RWPE1 (cell line): Measurements from ENCODE around the gene PSMA3.

Source experiments
- CTCF ChIA-PET: fragments of 350-600 bp; sonication (Branson Sonifier 250); formaldehyde crosslinking; extraction: SDS; loops from one replicate; lab custom pipeline; 2021; lab: Yijun Ruan, JAX
- POLR2A ChIA-PET: fragments of 400-600 bp; formaldehyde crosslinking; extraction: SDS; loops from one replicate; lab custom pipeline; 2020; ENCODE audit warnings: antibody characterized with exemption; ENCODE audit not compliant: low non-redundant PET; lab: Yijun Ruan, JAX
- DNase-seq: peaks from one replicate; pipeline ENCODE4 v3.0.0; 2012; ENCODE audit warnings: low spot score
- H3K27ac ChIP-seq: fragments of 450-650 bp; 2 replicates; pipeline ENCODE4 v1.5.1; 2017
- CTCF ChIP-seq: fragments of 450-650 bp; conservative IDR thresholded peaks from 2 replicates; pipeline ENCODE4 v1.5.1; 2017; ENCODE audit warnings: low read depth, mild to moderate bottlenecking

The PSMA3 gene

GRCh38 chr14:58287607-58288042, 43.0 kb downstream of the PSMA3 start:
- ChIA-PET POLR2A (no interaction called here), CTCF (no interaction called here)
- no peak for TF ChIP-seq CTCF
- H3K27ac ChIP-seq = no peak overlapping the region
- no peak for DNase-seq

- POLR2A ChIA-PET = no interaction called here
- no peak for TF ChIP-seq CTCF
- H3K27ac ChIP-seq = no peak overlapping the region
- no peak for DNase-seq
- CTCF ChIA-PET = no interaction called here
These were observed 43.6 kb downstream of the PSMA3 start for GRCh38 chr14:58288106-58288792.

- ChIA-PET CTCF (no interaction called here), POLR2A (no interaction called here)
- H3K27ac ChIP-seq = no peak overlapping the region
- DNase-seq = no peak
- TF ChIP-seq CTCF = no peak
These were observed 47.0 kb downstream of the PSMA3 start for GRCh38 chr14:58291646-58292045.

GRCh38 chr14:58292187-58292586, 47.5 kb downstream of the PSMA3 start:
- no peak overlapping the region for H3K27ac ChIP-seq
- DNase-seq = no peak
- POLR2A ChIA-PET = no interaction called here
- TF ChIP-seq CTCF = no peak
- CTCF ChIA-PET = no interaction called here

GRCh38 chr14:58294201-58294600, 49.6 kb downstream of the PSMA3 start:
- ChIA-PET POLR2A (no interaction called here), CTCF (no interaction called here)
- DNase-seq = no peak
- no peak for TF ChIP-seq CTCF
- no peak overlapping the region for H3K27ac ChIP-seq

- ChIA-PET CTCF (no interaction called here), POLR2A (no interaction called here)
- DNase-seq = no peak
- no peak for TF ChIP-seq CTCF
- no peak overlapping the region for H3K27ac ChIP-seq
These were observed 52.1 kb downstream of the PSMA3 start for GRCh38 chr14:58296726-58297125.
